ENCODE measurements around the gene TF.

The TF gene

DNA sequence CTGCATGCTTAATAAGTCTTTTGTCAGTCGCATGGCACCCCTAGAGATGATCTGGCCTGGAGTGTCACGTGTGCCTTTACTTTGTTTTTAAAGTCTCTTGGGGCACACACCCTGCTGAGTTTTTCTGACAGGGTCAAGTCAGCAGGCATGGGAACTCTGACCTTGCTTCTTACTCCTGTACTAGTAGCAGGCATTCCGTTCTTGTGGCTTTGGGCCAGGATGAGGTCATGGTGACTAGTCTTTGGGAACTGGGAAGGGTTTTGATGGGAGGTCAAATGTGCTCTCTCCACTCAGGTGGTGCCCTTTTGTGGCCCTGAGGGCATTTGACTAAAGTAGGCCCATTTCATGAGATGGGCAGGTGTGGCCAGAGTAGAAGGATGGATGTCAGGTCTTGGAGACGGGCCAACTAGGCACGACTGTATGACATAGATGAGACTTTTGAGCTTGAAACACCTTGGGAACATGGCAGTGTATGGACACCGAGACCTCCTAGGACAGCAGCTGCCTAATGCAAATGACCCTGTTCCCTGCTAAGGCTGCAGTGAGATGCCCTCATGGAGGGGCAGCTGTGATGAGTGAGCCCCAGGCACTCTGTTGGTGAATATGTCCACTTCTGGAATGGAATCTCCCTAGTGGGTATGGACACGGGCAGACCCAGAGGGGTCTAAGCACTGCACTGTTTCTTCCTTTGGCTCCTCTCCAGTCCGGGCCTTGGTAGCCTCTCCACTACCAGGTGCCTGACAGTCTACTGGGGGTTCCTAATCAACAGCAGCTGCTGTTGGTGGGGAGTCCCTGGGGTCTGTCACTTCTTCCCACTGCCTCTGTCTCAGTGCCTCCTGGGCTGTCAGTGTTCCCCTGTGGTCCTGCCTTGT is 75.8 kb downstream of the TF start:
- TF ChIP-seq, protein P1, sequence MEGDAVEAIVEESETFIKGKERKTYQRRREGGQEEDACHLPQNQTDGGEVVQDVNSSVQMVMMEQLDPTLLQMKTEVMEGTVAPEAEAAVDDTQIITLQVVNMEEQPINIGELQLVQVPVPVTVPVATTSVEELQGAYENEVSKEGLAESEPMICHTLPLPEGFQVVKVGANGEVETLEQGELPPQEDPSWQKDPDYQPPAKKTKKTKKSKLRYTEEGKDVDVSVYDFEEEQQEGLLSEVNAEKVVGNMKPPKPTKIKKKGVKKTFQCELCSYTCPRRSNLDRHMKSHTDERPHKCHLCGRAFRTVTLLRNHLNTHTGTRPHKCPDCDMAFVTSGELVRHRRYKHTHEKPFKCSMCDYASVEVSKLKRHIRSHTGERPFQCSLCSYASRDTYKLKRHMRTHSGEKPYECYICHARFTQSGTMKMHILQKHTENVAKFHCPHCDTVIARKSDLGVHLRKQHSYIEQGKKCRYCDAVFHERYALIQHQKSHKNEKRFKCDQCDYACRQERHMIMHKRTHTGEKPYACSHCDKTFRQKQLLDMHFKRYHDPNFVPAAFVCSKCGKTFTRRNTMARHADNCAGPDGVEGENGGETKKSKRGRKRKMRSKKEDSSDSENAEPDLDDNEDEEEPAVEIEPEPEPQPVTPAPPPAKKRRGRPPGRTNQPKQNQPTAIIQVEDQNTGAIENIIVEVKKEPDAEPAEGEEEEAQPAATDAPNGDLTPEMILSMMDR (IDR thresholded peaks at IDR 0.05; ENCODE audit: control insufficient read depth, extremely low read depth, insufficient read depth): no peak
- H3K4me3 ChIP-seq (ENCODE audit: low read depth, low read length): no peak overlapping the region
- DNase-seq (ENCODE audit: low read depth): peak; percentile 26

DNA sequence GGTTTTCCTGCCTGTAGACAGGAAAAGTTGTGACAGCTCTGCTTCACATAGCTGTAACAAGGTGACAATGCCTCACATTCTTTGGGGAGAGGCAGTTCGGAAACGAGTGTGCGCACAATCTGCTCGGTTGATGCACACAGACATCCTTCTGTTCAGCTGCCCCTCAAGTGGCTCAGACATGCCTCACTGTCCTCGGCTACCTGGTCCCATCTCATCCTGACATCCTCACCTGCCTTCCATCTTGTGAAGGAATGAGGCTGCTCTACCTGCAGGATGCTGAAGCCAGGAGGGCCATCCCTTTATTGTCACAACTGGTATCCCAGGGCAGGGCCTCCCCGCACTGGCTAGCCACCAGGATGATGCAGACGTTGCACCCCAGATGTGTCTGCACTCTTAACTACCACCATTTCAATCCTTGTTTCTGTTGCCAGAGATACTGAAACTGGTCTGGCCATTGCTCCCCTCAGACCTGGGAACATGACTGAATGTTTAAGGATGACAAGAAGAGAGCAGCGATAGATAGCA is 78.8 kb downstream of the TF start:
- no peak overlapping the region for H3K4me3 ChIP-seq (ENCODE audit: low read depth, low read length)
- no peak for DNase-seq (ENCODE audit: low read depth)
- TF ChIP-seq, protein P1 (IDR thresholded peaks at IDR 0.05; ENCODE audit: control insufficient read depth, extremely low read depth, insufficient read depth): no peak

DNA sequence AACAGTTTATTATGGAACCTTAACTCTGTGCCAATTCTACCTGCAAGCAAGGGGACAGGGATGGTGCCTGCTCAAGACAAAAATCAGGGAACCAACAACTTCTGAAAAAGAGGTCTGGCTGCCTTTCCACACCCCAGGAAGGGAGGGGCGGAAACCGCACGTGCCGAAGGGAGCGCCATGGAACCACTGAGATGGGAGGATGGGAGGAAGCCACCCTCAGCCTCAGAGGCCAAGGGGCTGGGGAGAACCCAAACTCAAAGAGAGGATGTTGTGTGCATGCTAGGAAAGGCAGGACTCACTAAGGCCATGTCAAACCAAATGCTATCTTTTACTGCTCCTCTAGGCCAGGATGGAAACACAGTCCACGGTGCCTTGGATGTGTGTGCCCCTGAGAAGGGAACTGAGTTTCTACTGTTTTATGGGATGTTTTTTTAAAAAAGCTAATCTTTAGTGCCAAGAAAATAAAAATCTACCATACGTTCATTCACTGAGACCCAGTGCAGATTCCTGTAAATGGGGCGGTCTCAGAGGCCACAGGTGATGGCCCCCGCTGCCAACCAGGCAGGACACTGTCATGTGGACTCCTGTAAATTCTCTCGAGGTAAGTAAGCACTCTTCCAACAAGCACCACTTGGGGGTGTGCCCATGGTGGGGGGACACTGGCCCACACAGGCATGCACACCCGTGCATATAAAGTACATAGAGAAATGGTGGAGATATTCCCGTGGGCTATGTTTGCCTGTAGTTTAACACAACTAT is 80.0 kb downstream of the TF start:
- no peak for DNase-seq (ENCODE audit: low read depth)
- TF ChIP-seq, protein P1 (IDR thresholded peaks at IDR 0.05; ENCODE audit: control insufficient read depth, extremely low read depth, insufficient read depth): no peak
- no peak overlapping the region for H3K4me3 ChIP-seq (ENCODE audit: low read depth, low read length)

DNA sequence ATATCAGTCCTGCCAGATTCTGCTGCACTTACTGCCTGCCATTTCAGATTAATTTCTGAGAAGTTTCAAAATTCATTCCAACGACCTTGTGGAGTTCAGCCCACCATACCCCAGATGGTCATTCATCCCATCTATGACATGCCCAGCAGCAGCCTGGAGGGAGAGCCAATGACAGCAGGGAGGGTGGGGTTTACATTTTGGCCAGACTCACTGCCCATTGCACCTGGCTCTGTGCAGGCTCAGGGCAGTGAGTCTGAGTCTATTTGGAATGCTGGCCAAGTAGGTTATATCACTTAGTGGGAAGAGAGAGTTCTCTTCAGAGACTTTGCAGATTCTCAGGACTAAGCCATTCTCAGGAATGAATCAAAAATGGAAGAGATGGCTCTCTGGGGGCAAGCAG is 80.9 kb downstream of the TF start:
- TF ChIP-seq, protein P1 (IDR thresholded peaks at IDR 0.05; ENCODE audit: control insufficient read depth, extremely low read depth, insufficient read depth): no peak
- H3K4me3 ChIP-seq (ENCODE audit: low read depth, low read length): no peak overlapping the region
- DNase-seq (ENCODE audit: low read depth): no peak

DNA sequence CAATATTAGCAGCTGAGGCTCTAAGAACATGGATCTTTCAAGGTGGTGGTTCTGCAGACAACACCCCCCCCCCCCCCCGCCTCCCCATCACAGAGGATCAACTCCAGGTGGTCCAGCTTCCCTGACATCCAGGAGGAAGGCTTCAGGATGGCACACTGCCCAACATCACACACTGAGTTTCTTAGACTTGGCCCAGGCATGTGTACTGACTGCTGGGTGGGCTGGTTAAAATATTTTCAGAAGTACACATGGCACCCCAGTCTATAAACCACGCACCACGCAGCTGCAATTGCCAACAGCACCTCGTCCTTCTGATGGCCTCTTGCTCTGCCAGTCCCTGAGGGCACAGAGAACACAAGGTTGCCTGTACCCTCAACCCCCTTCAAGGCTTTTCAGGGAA is 81.5 kb downstream of the TF start:
- TF ChIP-seq, protein P1 (IDR thresholded peaks at IDR 0.05; ENCODE audit: control insufficient read depth, extremely low read depth, insufficient read depth): no peak
- no peak for DNase-seq (ENCODE audit: low read depth)
- no peak overlapping the region for H3K4me3 ChIP-seq (ENCODE audit: low read depth, low read length)

DNA sequence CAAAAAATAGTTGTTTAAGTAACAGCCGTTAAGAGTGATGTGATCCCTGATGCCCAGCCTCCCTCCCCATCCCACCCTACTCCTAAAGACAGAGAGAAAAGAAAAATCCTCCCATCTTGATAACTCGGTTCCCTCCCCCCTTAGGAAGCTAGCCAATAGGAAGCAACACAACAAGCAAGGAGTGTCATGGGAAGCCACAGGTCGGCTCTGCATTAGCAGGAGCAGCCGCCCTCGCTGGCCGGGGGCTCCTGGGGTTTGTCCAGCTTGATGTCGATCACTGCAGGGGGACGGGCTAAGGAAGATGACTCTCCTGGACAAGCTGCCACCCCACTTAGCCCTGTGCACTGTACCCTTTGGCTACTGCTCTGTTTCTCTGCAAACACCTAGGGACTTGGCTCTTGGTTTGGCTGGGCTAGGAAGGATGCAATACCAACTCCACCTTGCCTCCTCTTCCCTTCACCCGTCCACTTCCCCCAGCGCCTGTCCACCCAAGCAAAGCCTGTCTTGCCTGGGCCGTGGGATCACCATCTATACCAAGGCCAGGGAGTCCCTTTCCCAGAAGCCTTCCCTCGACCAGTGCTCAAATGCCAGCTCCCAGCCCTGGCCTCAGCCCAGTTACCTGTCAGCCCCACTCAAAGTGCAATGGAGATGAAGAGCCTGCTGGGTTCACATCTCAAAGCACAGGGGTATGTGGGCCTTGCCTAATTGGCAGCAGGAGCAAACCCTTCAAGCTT is 82.5 kb downstream of the TF start:
- H3K4me3 ChIP-seq (ENCODE audit: low read depth, low read length): no peak overlapping the region
- TF ChIP-seq, protein P1 (IDR thresholded peaks at IDR 0.05; ENCODE audit: control insufficient read depth, extremely low read depth, insufficient read depth): no peak
- no peak for DNase-seq (ENCODE audit: low read depth)
